Germinal center (tissue), 1 donor: ENCODE measurements around the gene LCN6.

ENCODE experiments used
- DNase-seq: peaks from one replicate; pipeline ENCODE4 v3.0.0; 2012; ENCODE audit warnings: mixed read lengths, low spot score

Gene LCN6

DNA sequence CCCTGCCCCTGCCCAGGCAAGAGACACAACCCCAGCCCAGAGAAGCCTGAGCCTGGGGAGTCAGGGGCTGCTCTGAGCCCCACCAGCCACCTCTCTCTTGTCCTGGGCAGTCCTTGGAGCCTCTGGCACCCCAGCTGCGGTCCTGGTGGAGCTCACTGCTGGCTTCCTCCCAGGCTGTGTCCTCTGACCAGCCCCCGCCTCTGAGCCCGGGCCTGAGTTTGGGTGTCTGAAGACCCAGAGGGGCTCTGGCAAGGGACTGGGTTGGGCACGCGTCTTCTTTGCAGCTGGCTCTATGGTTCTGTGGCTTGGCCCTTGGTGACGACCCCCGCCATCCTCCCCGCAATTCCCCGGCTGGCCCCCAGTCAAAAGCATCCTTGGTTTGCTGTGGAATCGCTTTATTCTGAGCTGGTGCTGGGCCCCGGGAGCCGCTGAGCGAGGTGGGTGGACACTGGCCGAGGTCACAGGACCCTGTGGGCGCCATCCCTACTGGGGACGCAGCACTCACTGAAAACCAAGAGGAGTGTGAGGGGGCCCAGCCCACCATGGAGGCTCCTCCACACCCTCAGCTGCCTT is 4.6 kb downstream of the LCN6 start:
- DNase-seq = no peak

DNA sequence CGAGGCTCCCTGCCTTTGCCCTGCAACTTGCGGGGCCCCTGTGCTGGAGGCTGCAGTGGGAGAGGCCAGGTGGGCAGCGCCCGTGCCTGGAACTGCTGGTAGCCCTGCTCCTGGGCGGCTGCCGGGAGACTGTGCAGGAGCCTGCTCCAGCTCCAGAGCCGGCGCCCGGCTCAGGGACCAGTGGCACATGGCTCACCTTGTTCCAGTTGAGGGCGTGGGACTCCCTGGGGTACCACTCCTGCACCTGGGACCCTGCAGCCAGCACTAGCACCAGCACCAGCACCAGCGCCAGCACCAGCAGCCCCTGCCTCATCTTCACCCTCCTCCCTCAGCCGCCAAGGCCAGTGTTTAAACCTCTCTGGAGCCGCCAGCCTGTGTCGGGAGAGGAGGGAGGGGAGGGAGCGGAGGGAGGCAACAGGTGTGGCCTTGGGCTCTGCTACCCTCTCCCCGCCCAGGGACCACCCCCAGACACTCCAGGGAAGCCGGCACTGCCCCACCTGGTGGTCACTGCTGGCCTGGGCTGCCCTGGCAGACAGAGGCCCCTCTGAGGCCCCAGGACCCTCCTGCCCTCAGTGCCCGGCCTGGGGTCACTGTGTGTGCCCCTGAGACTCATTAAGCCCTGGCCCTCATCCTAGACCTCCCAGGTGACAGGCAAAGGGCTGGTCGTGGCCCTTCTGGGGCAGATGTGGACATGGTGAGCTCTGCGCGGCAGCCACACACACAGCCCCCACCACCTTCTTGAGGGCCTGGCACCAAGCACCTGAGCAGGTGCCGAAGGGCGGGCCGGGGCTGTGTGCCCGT is 5.5 kb downstream of the LCN6 start, which contains the start of gene LCN10:
Gene LCN10 (minus strand): TSS at position 350 of the 801 bp plus-strand sequence. CDS start 37 bp downstream, at position 313.
- no peak for DNase-seq

GRCh38 chr9:136741883-136742571 is 6.3 kb downstream of the LCN6 start:
- no peak for DNase-seq

DNA sequence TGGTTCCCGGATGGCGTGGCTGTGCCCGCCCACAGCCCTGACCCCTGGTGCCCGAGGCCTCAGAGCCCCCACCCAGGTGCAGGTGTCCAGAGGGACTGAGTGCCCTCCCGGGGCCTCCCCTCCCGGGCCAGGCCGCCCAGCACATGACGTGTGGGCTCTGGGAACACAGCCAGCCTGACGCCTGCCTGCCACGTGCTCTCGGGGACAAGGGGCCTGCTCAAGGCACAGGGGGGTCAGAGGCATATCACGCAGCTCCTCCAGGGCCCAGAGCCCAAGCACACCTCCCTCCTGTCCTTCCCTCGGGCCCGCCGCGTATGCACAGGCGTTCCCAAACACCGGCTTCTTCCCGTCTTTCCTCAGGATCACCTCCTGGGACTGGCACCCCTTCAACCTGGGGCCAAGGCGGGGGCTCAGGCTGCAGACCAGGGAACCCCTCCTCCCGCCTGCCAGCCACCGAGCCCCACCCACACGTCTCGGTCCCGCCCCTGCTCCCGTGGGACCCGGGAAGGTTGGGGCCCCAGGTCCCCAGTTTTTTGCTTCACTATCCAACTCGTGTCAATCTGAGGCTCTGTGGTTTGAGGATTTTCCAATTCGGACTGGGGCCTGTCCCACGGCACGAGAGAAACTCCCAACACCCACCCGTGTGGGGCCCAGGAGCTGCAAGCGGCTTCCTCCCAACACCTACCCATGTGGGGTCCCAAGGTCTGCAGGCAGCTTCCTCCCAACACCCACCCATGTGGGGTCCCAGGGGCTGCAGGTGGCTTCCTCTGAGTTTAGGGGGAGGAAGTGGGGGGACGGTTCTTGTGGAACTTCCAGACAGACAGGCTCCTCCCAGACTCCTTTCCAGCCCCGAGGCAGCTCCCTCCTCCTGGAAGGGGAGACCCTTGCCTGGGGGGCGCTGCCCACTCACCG is 7.1 kb downstream of the LCN6 start:
- no peak for DNase-seq

DNA sequence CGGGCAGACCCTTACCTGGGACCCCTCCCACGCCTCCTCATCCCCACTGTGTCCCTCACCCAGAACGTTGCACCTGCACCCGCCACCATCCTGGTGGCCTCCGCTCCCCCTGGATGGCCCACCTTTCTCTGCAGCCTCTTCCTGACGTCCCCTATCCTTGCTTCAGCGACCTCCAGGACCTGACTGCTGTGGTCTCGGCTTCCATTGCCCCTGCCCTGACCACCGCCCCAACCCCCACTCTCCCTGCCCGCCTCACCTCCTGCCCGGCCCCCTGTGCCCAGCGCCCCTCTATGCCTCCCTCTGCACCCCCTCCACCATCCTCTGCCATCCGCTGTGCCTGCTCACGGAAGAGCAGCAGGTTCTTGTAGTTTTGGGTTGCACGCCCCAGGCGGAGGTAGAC is 7.8 kb downstream of the LCN6 start:
- DNase-seq = no peak

GRCh38 chr9:136740069-136740468 is 8.3 kb downstream of the LCN6 start:
- DNase-seq = no peak

DNA sequence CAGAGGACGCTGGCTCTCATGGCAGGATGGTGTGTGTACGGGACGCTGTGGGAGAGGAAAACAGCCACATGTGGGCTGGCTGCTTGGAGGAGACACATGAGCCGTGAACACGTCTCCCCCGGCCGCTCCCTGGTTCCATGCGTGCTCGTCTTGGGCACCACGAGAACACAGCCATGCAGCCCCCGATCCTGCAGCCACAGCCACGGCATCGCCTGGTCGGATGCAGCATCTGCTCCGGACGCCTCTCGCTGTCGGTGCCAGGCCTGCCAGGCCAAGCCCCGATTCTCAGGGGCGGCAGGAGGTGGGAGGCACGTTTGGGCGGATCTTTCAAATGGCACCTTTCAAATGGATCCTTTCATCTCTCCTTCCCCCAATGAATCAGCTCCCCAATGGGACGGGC is 8.8 kb downstream of the LCN6 start:
- no peak for DNase-seq

DNA sequence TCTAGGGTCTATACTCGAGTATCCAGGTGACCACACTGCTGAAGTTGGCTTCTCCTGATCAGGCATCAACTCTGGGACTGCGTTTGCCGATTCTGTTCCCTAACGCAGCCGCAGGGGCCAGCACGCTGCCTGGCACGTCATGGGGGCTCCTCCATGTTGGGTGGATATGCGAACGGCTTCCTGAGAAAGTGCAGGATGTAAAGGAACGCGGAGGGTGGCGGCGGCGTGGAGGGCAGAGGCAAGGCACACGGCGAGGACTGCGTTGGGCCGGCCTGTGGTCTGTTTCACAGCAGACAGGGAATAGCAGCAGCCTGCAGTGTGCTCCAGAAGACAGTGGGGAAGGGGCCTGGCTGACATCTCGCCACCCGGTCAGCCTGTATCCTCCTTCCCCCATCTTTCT is 9.4 kb downstream of the LCN6 start:
- no peak for DNase-seq

DNA sequence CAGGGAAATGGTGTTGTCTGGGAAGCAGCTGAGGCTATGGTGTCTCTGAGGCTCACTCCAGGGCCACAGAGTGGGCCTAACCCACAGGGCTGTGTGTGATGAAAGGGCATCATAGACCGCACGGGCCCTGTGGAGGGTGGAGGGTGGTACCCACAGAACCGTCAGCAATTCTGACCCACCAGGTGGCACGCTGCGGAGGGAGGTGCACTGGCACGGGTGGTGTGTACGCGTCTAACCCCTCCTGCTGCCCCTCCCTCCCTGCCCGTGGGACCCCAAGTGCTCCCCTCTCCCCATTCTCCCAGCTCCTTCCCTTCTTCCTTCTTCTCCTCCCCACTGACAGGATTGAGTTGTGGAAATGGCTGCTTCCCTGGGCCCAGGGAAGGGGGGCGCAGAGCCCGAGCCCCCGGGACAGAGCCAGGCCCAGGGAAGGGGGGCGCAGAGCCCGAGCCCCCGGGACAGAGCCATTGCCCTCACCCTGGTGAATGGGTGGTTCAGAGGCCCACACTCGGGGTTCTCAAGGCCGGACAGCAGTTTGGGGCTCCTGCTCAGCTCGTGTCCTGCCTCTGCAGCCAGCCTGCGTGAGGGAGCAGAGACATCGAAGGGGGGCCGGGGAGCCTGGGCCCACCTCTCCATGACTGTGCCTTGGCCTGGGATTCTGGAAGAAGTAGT is 12.4 kb downstream of the LCN6 start:
- no peak for DNase-seq

DNA sequence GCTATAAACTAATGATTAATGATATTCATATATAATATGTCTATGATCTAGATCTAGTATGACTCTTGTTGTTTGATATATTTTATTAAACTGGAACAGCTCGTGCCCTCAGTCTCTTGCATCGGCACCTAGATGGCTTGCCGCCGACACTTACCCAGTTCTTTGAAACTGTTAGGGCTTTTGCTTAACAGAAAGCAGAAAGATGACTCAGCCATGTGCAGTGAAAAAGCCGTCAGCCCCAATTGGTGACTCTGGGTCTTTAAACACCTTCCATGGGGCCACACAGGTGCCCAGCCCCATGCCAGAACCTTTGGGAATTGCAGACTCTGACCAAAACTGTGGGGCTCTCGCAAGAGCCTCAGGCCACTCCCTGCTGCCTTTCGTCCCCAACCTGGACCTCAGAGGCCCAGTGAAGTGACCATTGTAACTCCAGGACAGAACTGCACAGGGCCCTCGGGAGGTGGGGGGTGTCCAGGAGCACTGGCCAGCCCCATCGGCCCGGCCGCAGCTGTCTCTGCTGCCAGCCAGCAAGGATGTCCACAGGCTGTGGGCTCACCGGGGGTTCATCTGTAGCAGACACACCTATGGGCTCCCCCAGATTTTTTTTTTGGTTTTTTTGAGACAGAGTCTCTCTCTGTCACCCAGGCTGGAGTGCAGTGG is 13.4 kb downstream of the LCN6 start:
- no peak for DNase-seq

GRCh38 chr9:136733611-136734010 is 14.7 kb downstream of the LCN6 start:
- no peak for DNase-seq

- no peak for DNase-seq
These were observed 15.7 kb downstream of the LCN6 start for GRCh38 chr9:136732444-136733178.

DNA sequence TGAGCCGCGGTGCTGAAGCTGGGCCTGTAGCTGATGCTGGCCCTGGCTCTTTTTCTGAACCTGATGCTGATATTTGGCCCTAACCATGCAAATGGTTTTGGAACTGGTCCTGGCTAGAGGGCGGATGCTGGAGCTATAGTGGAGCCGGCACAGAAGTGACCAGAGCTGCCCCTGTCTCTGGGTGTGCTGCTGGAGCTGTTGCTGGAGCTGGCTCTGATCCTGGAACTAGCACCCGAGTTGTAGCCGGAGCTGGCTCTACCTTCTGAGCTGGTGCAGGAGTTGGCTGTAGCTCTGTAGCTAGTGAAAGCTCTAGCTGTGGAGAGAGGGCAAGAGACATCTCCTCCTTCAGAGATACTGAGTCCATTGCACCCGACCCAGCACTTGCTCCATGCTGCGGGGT is 18.4 kb downstream of the LCN6 start:
- DNase-seq = no peak

DNA sequence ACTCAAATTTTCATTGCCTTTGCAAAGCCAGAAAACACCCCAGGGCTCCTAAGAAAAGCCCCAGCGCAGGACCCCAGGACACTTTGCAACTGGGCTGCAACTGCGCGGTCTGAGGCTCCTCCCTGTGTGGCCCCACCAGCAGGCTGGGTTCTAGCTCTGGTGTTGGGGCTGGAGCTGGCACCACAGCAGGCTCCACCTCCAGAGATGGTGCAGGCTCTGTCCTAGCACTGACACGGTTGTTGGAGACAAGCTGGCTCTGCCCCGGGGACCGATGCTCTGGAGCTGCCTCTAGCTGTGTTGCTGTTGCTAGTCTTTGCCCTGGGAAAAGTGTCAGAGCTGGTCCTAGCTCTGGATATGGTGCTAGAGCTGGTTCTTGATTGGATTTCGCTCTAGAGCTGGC is 19.2 kb downstream of the LCN6 start:
- DNase-seq = no peak

DNA sequence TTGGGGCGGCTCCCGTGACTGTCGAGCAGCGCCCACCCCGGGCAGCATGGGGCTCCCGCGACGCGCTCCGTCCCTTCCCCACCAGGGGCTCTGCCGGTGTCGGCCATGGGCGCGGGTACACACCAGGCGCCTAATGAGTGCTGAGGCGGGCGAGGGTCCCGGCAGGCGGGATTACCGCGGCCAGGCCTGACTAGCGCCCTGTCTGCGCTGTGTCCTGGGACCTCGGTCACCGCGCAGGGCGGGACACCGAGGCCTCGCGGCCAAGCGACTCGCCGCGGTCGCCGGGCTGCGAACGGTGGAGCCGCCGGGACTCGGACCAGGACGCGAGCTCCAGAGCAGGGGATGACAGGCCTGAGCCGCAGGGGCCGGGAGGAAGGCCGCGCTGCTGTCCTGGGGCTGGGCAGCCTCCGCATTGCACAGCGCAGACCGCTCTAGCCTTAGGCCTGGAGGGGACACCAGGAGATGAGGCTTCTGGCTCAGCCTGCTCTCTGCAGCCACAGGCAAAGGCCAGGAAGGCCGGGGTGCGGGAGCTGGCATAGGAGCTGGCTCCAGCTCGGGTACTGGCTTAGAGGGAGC is 19.7 kb downstream of the LCN6 start:
- no peak for DNase-seq

DNA sequence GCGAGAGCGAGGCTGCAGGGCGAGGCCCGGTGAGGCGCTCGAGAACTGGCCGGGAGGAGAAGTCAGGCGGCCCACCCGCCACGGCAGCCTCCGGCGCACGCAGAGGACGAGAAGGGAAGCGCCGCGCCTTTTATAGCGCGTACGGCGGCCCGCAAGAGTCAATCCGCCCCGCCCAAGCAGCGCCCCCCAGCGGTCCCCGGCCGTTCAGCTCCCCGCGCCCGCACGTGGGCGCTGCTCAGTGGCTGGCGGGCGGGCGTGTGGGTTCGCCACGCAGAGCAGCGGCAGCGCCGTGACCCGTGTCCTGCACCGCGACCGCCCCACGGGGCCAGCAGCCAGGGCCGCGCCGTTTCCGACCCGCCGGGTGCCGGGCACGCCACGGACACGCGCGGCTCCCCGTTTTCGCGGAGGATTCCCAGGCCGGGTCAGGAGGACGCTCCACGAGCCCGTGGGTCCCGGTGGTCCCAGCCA is 20.2 kb downstream of the LCN6 start:
- DNase-seq = peak; percentile 90

GRCh38 chr9:136726631-136727191 is 21.6 kb downstream of the LCN6 start:
- DNase-seq = peak; percentile 69

GRCh38 chr9:136726118-136726517 is 22.2 kb downstream of the LCN6 start:
- DNase-seq = no peak

DNA sequence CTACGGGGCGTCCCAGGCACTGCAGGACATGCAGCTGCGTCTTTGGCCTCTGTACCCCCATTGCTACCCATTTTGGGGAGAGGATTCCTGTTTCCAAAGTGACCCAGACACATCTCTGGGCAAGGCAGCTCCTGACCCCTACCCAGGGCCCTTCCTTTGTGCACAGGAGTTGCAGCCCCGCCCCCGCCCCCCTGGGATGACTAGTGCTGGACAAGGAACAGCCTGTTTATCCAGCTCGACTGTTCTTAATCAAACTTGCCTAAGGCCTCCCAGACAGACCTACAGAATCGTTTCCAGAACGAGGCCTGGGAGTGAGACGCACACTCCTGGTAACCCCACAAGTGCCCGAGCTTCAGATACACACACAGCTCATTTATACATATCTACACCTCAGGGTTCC is 22.7 kb downstream of the LCN6 start:
- DNase-seq = no peak
